ENCODE measurements around the gene ZNF276.

DNA sequence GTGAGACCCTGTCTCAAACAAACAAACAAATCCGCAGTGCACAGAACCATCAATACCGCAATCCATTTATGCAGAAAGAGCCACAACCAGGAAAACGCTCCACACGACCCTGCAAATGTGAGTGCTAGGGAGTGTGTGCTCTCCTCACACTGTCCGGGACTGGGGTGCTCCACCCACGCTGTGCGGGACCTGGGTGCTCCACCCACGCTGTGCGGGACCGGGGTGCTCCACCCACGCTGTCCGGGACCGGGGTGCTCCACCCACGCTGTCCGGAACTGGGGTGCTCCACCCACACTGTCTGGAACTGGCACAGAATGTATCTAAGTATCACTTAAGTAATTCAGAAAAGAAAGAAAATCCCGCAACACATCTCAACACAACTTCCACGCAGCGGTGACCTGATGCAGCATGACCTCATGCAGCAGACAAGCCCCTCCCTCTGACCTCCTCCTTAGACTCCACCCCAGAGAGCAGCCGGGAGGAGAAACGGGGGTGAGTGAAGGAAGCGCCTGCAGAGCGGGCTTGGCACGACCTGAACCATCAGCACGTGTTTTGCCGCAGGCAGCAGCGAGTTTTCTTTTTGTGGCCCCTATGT is 38.5 kb downstream of the ZNF276 start:
- TF ChIP-seq, protein P1, sequence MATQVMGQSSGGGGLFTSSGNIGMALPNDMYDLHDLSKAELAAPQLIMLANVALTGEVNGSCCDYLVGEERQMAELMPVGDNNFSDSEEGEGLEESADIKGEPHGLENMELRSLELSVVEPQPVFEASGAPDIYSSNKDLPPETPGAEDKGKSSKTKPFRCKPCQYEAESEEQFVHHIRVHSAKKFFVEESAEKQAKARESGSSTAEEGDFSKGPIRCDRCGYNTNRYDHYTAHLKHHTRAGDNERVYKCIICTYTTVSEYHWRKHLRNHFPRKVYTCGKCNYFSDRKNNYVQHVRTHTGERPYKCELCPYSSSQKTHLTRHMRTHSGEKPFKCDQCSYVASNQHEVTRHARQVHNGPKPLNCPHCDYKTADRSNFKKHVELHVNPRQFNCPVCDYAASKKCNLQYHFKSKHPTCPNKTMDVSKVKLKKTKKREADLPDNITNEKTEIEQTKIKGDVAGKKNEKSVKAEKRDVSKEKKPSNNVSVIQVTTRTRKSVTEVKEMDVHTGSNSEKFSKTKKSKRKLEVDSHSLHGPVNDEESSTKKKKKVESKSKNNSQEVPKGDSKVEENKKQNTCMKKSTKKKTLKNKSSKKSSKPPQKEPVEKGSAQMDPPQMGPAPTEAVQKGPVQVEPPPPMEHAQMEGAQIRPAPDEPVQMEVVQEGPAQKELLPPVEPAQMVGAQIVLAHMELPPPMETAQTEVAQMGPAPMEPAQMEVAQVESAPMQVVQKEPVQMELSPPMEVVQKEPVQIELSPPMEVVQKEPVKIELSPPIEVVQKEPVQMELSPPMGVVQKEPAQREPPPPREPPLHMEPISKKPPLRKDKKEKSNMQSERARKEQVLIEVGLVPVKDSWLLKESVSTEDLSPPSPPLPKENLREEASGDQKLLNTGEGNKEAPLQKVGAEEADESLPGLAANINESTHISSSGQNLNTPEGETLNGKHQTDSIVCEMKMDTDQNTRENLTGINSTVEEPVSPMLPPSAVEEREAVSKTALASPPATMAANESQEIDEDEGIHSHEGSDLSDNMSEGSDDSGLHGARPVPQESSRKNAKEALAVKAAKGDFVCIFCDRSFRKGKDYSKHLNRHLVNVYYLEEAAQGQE (IDR thresholded peaks at IDR 0.05; ENCODE audit: low read depth), result no peak
- no peak for TF ChIP-seq ZBTB7A (IDR thresholded peaks at IDR 0.05; ENCODE audit: low read depth)
- TF ChIP-seq RAD21 (IDR thresholded peaks at IDR 0.05; ENCODE audit: low read depth), result no peak
- no peak for TF ChIP-seq CEBPB (IDR thresholded peaks at IDR 0.05)
- TF ChIP-seq, protein P2, sequence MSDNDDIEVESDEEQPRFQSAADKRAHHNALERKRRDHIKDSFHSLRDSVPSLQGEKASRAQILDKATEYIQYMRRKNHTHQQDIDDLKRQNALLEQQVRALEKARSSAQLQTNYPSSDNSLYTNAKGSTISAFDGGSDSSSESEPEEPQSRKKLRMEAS (IDR thresholded peaks at IDR 0.05), result no peak
- no peak for TF ChIP-seq EP300 (IDR thresholded peaks at IDR 0.05; ENCODE audit: borderline replicate concordance)
- no peak for TF ChIP-seq YY1 (IDR thresholded peaks at IDR 0.05; ENCODE audit: low read depth)
- TF ChIP-seq, protein P3, sequence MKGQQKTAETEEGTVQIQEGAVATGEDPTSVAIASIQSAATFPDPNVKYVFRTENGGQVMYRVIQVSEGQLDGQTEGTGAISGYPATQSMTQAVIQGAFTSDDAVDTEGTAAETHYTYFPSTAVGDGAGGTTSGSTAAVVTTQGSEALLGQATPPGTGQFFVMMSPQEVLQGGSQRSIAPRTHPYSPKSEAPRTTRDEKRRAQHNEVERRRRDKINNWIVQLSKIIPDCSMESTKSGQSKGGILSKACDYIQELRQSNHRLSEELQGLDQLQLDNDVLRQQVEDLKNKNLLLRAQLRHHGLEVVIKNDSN (IDR thresholded peaks at IDR 0.05), result no peak
- no peak for TF ChIP-seq TCF12 (IDR thresholded peaks at IDR 0.05; ENCODE audit: low read depth)
- no peak for TF ChIP-seq FOXM1 (IDR thresholded peaks at IDR 0.05; ENCODE audit: borderline replicate concordance, low read depth)
- no peak for TF ChIP-seq CREB1 (IDR thresholded peaks at IDR 0.05; ENCODE audit: low read depth)
- no peak for TF ChIP-seq NFIC (IDR thresholded peaks at IDR 0.05)
- TF ChIP-seq TAF1 (IDR thresholded peaks at IDR 0.05; ENCODE audit: low read depth), result no peak
- no peak for TF ChIP-seq EGR1 (IDR thresholded peaks at IDR 0.05)
